HG03432 (cell line): ENCODE data around the gene XKR3.
"Not testable (repeated sequence)": the region's sequence is repeated elsewhere in the genome, so short reads cannot be mapped to it uniquely, and the experiment has no call there.

Experiments
- ATAC-seq: cut with Tn5 transposase; IDR thresholded peaks from one replicate; pipeline ENCODE4 v1.9.1; 2021; ENCODE audit warnings: mild to moderate bottlenecking, moderate library complexity; ENCODE audit not compliant: unreplicated experiment

XKR3 gene

GRCh38 chr22:16824716-16825687 is at the start of gene XKR3:
XKR3 (minus strand) TSS chr22:16825411; CDS start chr22:16808073, 17,338 bp downstream.
- ATAC-seq, result peak; percentile 80

- ATAC-seq, result not testable (repeated sequence)
These were observed 44.4 kb upstream of the XKR3 start for GRCh38 chr22:16869640-16870039.

- ATAC-seq, result no peak
These were observed 41.0 kb upstream of the XKR3 start for GRCh38 chr22:16866167-16866566.

GRCh38 chr22:16856851-16857250 is 31.6 kb upstream of the XKR3 start:
- ATAC-seq, result not testable (repeated sequence)

GRCh38 chr22:16854631-16855030 is 29.4 kb upstream of the XKR3 start:
- ATAC-seq, result no peak

GRCh38 chr22:16851268-16851996 is 26.2 kb upstream of the XKR3 start:
- ATAC-seq, result not testable (repeated sequence)

- no peak for ATAC-seq
These were observed 22.1 kb upstream of the XKR3 start for GRCh38 chr22:16847271-16847670.

GRCh38 chr22:16845881-16846280 is 20.7 kb upstream of the XKR3 start:
- no peak for ATAC-seq

- ATAC-seq, result no peak
These were observed 20.3 kb upstream of the XKR3 start for GRCh38 chr22:16845465-16845864.

GRCh38 chr22:16844529-16844928 is 19.3 kb upstream of the XKR3 start:
- ATAC-seq, result no peak

GRCh38 chr22:16838073-16838472 is 12.9 kb upstream of the XKR3 start:
- ATAC-seq, result no peak

GRCh38 chr22:16834971-16835370 is 9.8 kb upstream of the XKR3 start:
- no peak for ATAC-seq

GRCh38 chr22:16831257-16831656 is 6.0 kb upstream of the XKR3 start:
- no peak for ATAC-seq

GRCh38 chr22:16829985-16830384 is 4.8 kb upstream of the XKR3 start:
- no peak for ATAC-seq

- no peak for ATAC-seq
These were observed 3.7 kb upstream of the XKR3 start for GRCh38 chr22:16828876-16829275.

- ATAC-seq, result no peak
These were observed 2.3 kb upstream of the XKR3 start for GRCh38 chr22:16827506-16827905.

- no peak for ATAC-seq
These were observed 6.0 kb downstream of the XKR3 start for GRCh38 chr22:16819249-16819648.

- no peak for ATAC-seq
These were observed 6.7 kb downstream of the XKR3 start for GRCh38 chr22:16818538-16818937.

- ATAC-seq, result no peak
These were observed 10.1 kb downstream of the XKR3 start for GRCh38 chr22:16815073-16815472.

- no peak for ATAC-seq
These were observed 14.9 kb downstream of the XKR3 start for GRCh38 chr22:16810188-16810802.

GRCh38 chr22:16808744-16809143 is 16.5 kb downstream of the XKR3 start:
- ATAC-seq, result no peak
